ENCODE measurements around the gene SAMD11. TPM values are rescaled to one million over a fixed set of nuclear protein-coding genes. Genes with fewer than 3 reads are reported as not detected.
"Not testable (repeated sequence)": the region's sequence is repeated elsewhere in the genome, so short reads cannot be mapped to it uniquely, and the experiment has no call there.

Gene SAMD11
- total RNA-seq, 4 donors from 2014 or later, result 2.2 to 26.9 (median 3.0) TPM; not detected in 1

DNA sequence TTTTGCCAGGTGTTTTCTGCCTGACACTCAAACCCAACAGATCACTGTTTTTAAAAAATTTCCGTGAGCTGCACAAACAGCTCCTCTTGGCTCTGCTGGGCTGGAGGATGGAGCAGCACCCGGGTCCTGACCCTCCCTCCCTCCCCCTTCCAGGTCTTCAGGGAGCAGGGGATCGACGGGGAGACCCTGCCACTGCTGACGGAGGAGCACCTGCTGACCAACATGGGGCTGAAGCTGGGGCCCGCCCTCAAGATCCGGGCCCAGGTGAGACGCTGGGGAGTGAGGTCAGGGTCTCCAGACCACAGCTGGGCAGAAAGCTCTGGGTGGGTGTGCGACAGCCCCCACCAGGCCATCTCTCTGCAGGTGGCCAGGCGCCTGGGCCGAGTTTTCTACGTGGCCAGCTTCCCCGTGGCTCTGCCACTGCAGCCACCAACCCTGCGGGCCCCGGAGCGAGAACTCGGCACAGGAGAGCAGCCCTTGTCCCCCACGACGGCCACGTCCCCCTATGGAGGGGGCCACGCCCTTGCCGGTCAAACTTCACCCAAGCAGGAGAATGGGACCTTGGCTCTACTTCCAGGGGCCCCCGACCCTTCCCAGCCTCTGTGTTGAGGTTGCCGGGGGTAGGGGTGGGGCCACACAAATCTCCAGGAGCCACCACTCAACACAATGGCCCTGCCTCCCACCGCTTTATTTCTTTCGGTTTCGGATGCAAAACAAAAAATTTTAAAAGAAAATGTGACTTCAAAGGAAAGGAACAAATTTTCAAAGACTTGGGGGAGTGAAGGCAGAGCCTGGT is 20.0 kb downstream of the SAMD11 start:
- Histone ChIP-seq H3K27ac (peak overlapping the region; percentile 65 to 82 (median 70)), H3K4me3 (no peak overlapping the region), H3K9me3 (no peaks in the 10 kb centered on the region), H3K27me3 (peaks cover 51% of the 10 kb centered on the region), H3K36me3 (peaks cover 0 to 4% (median 0%) of the 10 kb centered on the region in 4 donors), H3K4me1 (peaks cover 23 to 41% (median 34%) of the 10 kb centered on the region in 4 donors)
- no peak for TF ChIP-seq POLR2A (IDR thresholded peaks at IDR 0.05)
- no peak for TF ChIP-seq POLR2AphosphoS5 (IDR thresholded peaks at IDR 0.05)
- TF ChIP-seq EP300 (IDR thresholded peaks at IDR 0.05; ENCODE audit: low read depth), result no peak
- intact Hi-C loops (cut with DNase I; ENCODE audit: low total_unique reads) (no loop called here), in situ Hi-C loops (cut with MboI; ENCODE audit: low pct_ligation_motif_present in 1 of 4, low pct_unique_long_range_greater_than_20kb in 1 of 4, low sequenced_read_pairs in 3 of 4) (no loop called here)
- DNase-seq, result no peak
- WGBS, 2 donors (ENCODE audit: low coverage in 1 of 2), result 79% methylated on average over 27 of the region's 27 CpGs; no CpG with 5 or more reads in 1 of the 2 donors

DNA sequence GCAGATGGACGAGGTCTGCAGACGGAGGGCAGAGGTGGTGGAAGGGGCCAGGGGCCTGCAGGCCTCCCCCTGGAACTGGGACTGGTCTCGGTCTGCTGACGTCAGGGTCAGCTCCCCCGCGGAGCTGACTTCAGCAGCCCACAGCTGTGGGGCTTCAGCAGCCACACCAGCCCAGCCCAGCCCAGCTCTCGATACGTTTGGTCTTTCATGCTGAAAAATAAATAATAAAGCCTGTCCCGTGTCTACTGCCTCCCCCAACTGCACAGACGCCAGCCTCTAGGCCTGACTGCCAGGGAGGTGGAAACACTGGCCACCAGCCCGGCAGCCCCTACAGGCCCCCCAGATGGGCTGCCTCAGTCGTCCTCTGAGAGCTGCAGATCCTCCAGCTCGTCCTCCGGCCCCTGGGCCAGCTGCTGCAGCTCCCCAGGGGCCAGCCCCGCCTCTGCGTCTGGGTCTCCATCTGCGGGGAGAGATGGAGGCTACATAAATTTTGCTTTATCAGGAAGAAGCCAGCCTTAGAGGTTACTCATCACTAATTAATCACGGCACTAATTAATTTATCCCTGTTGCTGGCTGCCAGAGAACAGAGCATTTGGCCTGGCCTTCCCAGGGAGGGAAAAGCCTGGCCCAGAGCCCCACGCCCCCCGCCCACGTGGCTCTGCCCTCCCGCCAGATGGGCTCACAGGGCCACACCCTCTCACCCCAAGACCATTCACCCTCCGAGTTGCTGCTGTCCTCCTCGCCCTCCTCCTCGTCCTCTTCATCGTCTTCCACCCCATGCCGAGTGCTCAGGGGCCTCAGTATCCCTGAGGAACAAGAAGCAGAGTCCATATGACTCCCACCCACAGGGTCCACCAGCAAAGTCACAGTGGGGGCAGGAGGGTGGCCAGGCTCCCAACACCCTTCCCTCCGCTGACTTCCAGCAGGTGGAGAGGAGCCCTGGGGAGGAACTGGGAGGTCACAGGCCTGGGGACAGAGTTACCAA is 20.9 kb downstream of the SAMD11 start:
- peaks cover 21 to 38% (median 34%) of the 10 kb centered on the region in 4 donors for H3K4me1 ChIP-seq
- H3K4me3 ChIP-seq, result no peak overlapping the region
- peak overlapping the region; percentile 27 to 82 (median 70) for H3K27ac ChIP-seq
- H3K36me3 ChIP-seq, result peaks cover 0 to 5% (median 2%) of the 10 kb centered on the region in 4 donors
- in situ Hi-C loops (cut with MboI; ENCODE audit: low pct_ligation_motif_present in 1 of 4, low pct_unique_long_range_greater_than_20kb in 1 of 4, low sequenced_read_pairs in 3 of 4) (no loop called here), intact Hi-C loops (cut with DNase I; ENCODE audit: low total_unique reads) (no loop called here)
- no peaks in the 10 kb centered on the region for H3K9me3 ChIP-seq
- no peak for TF ChIP-seq POLR2AphosphoS5 (IDR thresholded peaks at IDR 0.05)
- no peak for TF ChIP-seq POLR2A (IDR thresholded peaks at IDR 0.05)
- no peak for TF ChIP-seq EP300 (IDR thresholded peaks at IDR 0.05; ENCODE audit: low read depth)
- TF ChIP-seq, protein P1, sequence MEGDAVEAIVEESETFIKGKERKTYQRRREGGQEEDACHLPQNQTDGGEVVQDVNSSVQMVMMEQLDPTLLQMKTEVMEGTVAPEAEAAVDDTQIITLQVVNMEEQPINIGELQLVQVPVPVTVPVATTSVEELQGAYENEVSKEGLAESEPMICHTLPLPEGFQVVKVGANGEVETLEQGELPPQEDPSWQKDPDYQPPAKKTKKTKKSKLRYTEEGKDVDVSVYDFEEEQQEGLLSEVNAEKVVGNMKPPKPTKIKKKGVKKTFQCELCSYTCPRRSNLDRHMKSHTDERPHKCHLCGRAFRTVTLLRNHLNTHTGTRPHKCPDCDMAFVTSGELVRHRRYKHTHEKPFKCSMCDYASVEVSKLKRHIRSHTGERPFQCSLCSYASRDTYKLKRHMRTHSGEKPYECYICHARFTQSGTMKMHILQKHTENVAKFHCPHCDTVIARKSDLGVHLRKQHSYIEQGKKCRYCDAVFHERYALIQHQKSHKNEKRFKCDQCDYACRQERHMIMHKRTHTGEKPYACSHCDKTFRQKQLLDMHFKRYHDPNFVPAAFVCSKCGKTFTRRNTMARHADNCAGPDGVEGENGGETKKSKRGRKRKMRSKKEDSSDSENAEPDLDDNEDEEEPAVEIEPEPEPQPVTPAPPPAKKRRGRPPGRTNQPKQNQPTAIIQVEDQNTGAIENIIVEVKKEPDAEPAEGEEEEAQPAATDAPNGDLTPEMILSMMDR (IDR thresholded peaks at IDR 0.05), result no peak
- H3K27me3 ChIP-seq, result peaks cover 42% of the 10 kb centered on the region
- WGBS, 2 donors (ENCODE audit: low coverage in 1 of 2), result 62 to 66% methylated on average over 2 to 28 of the region's 28 CpGs
- no peak for DNase-seq

DNA sequence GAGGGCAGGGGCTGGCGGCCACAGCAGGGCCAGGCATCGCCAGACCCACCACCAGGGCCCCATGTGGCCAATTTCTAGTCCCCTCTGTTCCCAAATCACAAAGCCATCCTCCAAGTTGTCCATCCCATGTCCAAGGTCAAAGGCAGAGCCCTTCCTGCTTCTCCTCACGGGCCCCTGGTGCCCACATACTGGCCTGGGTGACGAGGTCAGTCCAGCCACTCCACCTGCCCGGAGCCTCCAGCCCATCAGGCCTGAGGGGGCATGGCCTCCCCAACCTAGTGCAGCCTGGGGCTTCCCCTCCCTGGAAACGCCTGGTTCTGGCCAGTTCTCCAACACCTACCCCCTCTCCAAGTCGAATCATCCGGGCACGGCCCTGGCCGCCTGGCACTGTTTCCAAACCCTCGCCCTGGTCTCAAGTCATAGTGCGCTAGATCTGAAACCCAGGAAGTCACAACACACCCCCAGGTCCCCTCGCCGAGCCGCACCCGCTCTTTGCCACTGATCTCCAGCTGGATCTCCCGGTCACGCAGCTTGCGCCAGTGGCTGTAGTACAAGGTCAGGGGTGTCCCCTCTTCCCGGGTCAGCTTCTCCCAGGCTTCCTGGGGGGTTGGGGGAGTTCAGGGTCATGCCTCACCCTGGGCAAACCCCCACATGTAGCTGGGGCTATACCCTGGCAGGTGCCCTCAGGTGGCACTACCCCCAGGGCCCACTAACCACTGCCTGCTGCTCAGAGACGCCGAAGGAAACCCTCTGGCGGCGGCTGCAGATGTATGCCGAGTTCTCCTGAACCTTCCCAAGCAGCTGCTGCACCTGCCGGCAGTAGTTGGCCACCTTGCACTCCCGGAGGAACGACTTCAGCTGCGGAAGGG is 22.2 kb downstream of the SAMD11 start:
- WGBS, 2 donors (ENCODE audit: low coverage in 1 of 2), result 85% methylated on average over 29 of the region's 29 CpGs; no CpG with 5 or more reads in 1 of the 2 donors
- TF ChIP-seq, protein P1 (IDR thresholded peaks at IDR 0.05), result no peak
- no peak for TF ChIP-seq POLR2AphosphoS5 (IDR thresholded peaks at IDR 0.05)
- no peak for TF ChIP-seq POLR2A (IDR thresholded peaks at IDR 0.05)
- no peak for TF ChIP-seq EP300 (IDR thresholded peaks at IDR 0.05; ENCODE audit: low read depth)
- Histone ChIP-seq H3K4me1 (peaks cover 11 to 27% (median 23%) of the 10 kb centered on the region in 4 donors), H3K9me3 (no peaks in the 10 kb centered on the region), H3K36me3 (peaks cover 0 to 5% (median 2%) of the 10 kb centered on the region in 4 donors), H3K4me3 (no peak overlapping the region), H3K27me3 (peaks cover 30% of the 10 kb centered on the region), H3K27ac (no peak overlapping the region)
- intact Hi-C loops (cut with DNase I; ENCODE audit: low total_unique reads), result no loop called here
- no peak for DNase-seq
- in situ Hi-C loops (cut with MboI; ENCODE audit: low pct_ligation_motif_present in 1 of 4, low pct_unique_long_range_greater_than_20kb in 1 of 4, low sequenced_read_pairs in 3 of 4), result no loop called here

DNA sequence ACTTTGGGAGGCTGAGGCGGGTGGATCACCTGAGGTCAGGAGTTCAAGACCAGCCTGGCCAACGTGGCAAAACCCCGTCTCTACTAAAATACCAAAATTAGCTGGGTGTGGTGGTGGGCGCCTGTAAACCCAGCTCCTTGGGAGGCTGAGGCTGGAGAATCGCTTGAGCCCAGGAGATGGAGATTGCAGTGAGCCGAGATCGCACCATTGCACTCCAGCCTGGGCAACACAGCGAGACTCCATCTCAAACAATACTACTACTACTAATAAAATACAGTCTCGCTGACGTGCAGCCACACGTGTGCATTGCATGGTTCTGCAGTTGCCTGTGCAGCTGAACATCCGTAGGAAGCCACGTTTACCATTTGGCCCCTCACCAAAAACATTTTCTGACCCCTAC is 23.1 kb downstream of the SAMD11 start:
- 90% methylated on average over 13 of the region's 13 CpGs; no CpG with 5 or more reads in 1 of the 2 donors for WGBS, 2 donors (ENCODE audit: low coverage in 1 of 2)
- in situ Hi-C loops (cut with MboI; ENCODE audit: low pct_ligation_motif_present in 1 of 4, low pct_unique_long_range_greater_than_20kb in 1 of 4, low sequenced_read_pairs in 3 of 4); H3K4me3 ChIP-seq; DNase-seq; H3K9me3 ChIP-seq; intact Hi-C loops (cut with DNase I; ENCODE audit: low total_unique reads); H3K27ac ChIP-seq: not testable (repeated sequence)
- H3K4me1 ChIP-seq, result peaks cover 4 to 18% (median 14%) of the 10 kb centered on the region in 4 donors
- H3K27me3 ChIP-seq, result peaks cover 21% of the 10 kb centered on the region
- peaks cover 0 to 10% (median 3%) of the 10 kb centered on the region in 4 donors for H3K36me3 ChIP-seq

All from transverse colon (tissue), 4 donors.